GM21528 (cell line): Measurements from ENCODE around the gene KCNA3.

Experiments
- ATAC-seq: cut with Tn5 transposase; IDR thresholded peaks from one replicate; pipeline ENCODE4 v1.9.1; 2021; ENCODE audit warnings: mild to moderate bottlenecking, moderate library complexity; ENCODE audit not compliant: unreplicated experiment, low FRiP score

The KCNA3 gene

GRCh38 chr1:110674337-110675059 is at the start of gene KCNA3:
Gene KCNA3 (minus strand): TSS chr1:110674940. CDS start chr1:110674809, 131 bp downstream.
- ATAC-seq: no peak

GRCh38 chr1:110722807-110723206 is 48.1 kb upstream of the KCNA3 start:
- ATAC-seq: no peak

- ATAC-seq: no peak
These were observed 45.2 kb upstream of the KCNA3 start for GRCh38 chr1:110719908-110720307.

GRCh38 chr1:110718452-110718851 is 43.7 kb upstream of the KCNA3 start:
- ATAC-seq: no peak

- no peak for ATAC-seq
These were observed 42.4 kb upstream of the KCNA3 start for GRCh38 chr1:110717179-110717578.

- no peak for ATAC-seq
These were observed 39.7 kb upstream of the KCNA3 start for GRCh38 chr1:110714374-110714995.

GRCh38 chr1:110713221-110713620 is 38.5 kb upstream of the KCNA3 start:
- no peak for ATAC-seq

GRCh38 chr1:110710314-110710713 is 35.6 kb upstream of the KCNA3 start:
- ATAC-seq: no peak

GRCh38 chr1:110708974-110709440 is 34.3 kb upstream of the KCNA3 start:
- no peak for ATAC-seq

GRCh38 chr1:110707232-110707631 is 32.5 kb upstream of the KCNA3 start:
- no peak for ATAC-seq

GRCh38 chr1:110706621-110707020 is 31.9 kb upstream of the KCNA3 start:
- ATAC-seq: no peak

- ATAC-seq: no peak
These were observed 27.5 kb upstream of the KCNA3 start for GRCh38 chr1:110702260-110702659.

- ATAC-seq: no peak
These were observed 26.0 kb upstream of the KCNA3 start for GRCh38 chr1:110700767-110701166.

- no peak for ATAC-seq
These were observed 22.9 kb upstream of the KCNA3 start for GRCh38 chr1:110697606-110698005.

- no peak for ATAC-seq
These were observed 22.1 kb upstream of the KCNA3 start for GRCh38 chr1:110696818-110697217.

GRCh38 chr1:110690709-110691365 is 16.1 kb upstream of the KCNA3 start:
- no peak for ATAC-seq

GRCh38 chr1:110689868-110690267 is 15.1 kb upstream of the KCNA3 start:
- no peak for ATAC-seq

- no peak for ATAC-seq
These were observed 13.8 kb upstream of the KCNA3 start for GRCh38 chr1:110688514-110688913.

GRCh38 chr1:110687250-110687649 is 12.5 kb upstream of the KCNA3 start:
- ATAC-seq: no peak

- no peak for ATAC-seq
These were observed 11.4 kb upstream of the KCNA3 start for GRCh38 chr1:110686188-110686587.

- ATAC-seq: no peak
These were observed 9.8 kb upstream of the KCNA3 start for GRCh38 chr1:110684491-110684890.

- ATAC-seq: no peak
These were observed 8.2 kb upstream of the KCNA3 start for GRCh38 chr1:110682898-110683297.
